Activated CD8-positive, alpha-beta memory T cell treated with anti-CD3 and anti-CD28 coated beads for 4 hours (primary cell): ENCODE results near the gene CFAP61.

Source experiments
- DNase-seq, 2 donors: peaks; one replicate each; pipeline ENCODE4 v3.0.0-alpha.2; 2020; ENCODE audit warnings: low read depth in 2 of 2

The CFAP61 gene

DNA sequence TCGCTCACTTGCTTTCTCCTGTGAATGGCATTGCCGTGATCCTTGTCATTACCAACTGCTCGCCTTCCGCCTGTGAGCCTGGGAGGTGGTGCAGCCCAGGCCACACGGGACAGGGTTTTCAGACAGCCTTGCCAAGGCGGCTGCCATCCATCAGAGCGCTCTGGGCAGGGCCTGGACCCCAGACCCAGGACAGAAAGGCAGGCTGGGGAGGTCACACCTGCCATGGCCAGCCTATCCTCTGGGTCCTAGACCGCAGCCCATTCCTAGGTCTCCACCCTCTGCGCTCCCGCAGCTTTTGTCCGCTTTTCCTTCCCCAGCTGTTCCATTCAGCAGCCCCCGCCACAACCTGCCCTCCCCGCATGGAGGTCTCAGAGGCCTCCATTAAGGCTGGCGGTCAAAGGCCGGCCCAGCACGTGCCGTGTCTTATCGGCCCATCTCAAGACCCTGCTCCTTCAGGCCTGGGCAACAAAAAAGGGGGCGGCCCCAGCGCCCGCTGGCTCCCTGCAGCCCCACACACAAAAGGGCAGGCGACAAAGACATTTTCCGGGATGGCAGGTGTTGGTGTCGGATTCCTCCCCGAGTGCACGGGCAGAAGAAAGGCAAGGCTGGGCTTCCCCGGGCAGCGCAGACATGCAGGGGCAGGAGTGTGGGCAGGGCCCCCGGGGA is 343.7 kb downstream of the CFAP61 start:
- no peak for DNase-seq

DNA sequence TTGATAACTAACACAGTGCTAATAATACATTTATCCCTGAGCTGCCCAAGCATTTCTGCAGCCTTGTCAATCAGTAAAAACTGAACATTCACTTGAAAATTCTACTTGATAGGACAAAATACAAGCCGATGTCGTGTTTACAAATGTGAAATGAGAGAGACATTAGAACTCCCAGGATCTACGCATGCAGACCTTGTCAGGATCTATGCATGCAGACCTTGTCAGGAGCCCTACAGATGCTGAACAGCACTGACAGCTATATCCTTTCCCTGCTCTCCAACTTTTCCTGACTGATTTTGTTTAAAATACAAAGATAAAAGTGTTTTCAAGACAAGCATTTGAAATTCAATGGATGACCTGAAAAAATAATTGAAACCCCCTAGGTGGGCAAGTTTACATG is 344.5 kb downstream of the CFAP61 start:
- DNase-seq = no peak

GRCh38 chr20:20398123-20398522 is 345.8 kb downstream of the CFAP61 start:
- DNase-seq = no peak

GRCh38 chr20:20399531-20400500 is 347.5 kb downstream of the CFAP61 start:
- no peak for DNase-seq

DNA sequence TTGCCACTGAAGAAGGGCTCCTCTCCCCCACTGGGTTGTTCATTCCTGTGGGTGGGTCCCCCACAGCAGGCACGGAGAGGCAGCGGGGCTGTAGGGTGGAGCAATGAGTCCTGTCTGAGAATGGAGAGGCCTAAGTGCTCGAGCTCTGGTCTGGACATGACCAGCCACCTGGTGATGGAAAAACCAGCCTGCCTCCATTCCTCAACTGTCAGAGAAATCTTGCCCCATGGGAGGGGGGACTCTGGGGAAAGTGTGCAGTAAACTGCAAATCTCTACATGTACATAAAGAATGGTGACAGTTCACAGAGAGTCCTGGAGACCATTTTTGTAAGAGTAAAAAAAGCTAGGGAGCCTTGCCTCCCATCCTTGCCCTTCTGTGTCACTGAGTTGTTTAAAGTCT is 349.7 kb downstream of the CFAP61 start:
- DNase-seq = no peak

DNA sequence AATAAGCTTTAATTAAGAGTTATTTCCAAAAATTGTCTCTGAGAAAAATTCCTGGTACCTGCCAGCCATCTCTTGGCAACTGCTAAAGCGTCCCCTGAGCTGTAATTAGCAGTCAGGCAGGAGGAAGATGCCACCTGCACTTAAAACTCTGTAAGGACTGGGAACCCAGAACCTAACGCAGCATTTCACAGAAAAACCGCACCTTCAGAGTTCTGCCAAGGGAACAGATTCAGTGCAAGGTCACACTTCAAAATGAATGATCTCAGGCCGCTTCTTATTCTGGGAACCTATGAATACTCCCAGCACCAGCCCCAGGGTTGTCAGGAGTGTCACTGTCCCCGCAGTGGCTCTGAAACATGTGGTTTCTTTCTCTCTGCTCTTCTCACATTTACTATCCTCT is 352.3 kb downstream of the CFAP61 start:
- DNase-seq = no peak

DNA sequence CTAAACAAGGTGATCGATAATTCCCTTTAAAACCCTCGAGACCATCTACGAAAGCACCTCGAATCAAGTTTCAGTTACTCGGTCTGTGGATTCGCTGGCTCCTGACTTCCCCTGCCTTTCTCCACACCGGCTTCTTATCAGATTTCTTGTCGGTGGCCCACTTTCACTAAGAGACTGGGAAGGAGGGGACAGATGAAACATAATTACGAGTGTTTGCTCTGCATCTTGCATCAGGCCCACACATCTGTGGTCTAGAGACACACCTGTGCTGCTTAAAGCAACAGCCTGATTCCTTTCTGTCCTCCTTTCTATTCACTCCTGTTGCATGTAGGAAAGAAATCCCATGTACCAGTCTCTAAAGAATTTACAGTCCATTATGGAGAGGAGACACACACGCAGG is 353.3 kb downstream of the CFAP61 start:
- no peak for DNase-seq

DNA sequence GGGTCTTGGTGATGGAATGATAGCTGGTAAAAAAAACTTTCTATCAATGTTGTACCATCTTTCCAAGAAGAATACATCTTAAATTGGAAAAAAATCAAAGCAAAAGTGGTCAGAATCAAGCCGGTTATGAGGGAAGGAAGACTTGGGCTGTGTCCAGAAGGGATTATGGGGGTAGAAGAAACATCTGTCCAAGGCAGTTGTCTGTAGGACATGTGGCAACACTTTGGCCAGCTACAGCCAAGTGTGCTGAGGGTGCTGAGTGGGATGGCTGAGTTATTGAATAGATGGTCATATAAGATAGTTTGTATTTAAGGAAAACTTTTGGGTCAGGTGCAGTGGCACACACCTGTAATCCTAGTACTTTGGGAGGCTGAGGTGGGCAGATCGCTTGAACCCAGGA is 354.0 kb downstream of the CFAP61 start:
- DNase-seq = no peak

- no peak for DNase-seq
Observed at GRCh38 chr20:20407891-20408805, 355.8 kb downstream of the CFAP61 start.

DNA sequence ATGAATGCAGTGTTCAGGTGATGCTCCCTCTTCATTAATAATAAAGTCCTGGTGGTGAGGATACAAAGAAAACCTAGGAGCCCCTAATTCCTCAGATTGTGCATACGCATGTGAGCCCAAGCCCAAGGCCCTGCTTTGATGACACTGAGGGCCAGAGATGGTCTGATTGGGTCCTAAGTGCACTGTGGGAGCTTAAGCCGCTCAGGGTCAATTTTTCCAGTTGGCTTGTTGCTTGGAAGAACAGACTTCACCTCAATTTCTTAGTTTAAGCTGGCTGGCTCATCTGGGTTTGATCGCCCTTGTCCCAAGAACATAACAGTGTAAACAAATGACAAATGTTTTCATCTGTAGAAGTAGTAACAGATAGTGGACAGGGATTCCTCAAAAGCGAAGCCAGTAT is 357.0 kb downstream of the CFAP61 start:
- no peak for DNase-seq
